Hepatocyte (in vitro differentiated cells): ENCODE data around the gene KRTAP10-3. TPM values are rescaled to one million over a fixed set of nuclear protein-coding genes. Genes with fewer than 3 reads are reported as not detected.

ENCODE experiments used
- DNase-seq: peaks from one replicate; pipeline ENCODE4 v3.0.0-alpha.2; 2016; ENCODE audit warnings: low spot score
- H2AFZ ChIP-seq: fragments of 200-600 bp; sonication (generic); 2 replicates; pipeline ENCODE4 v1.6.0; 2016; ENCODE audit warnings: antibody characterized with exemption, mild to moderate bottlenecking
- H3K27ac ChIP-seq: fragments of 200-600 bp; sonication (generic); 2 replicates; pipeline ENCODE4 v1.5.1; 2016; ENCODE audit warnings: mild to moderate bottlenecking
- H3K27me3 ChIP-seq: fragments of 200-600 bp; sonication (generic); 2 replicates; pipeline ENCODE4 v1.6.1; 2016
- H3K36me3 ChIP-seq: fragments of 200-600 bp; sonication (generic); replicated peaks from 2 replicates; pipeline ENCODE4 v1.5.1; 2016; ENCODE audit warnings: low read depth; ENCODE audit not compliant: insufficient read depth
- H3K4me1 ChIP-seq: fragments of 200-600 bp; sonication (generic); 2 replicates; pipeline ENCODE4 v1.5.1; 2016; ENCODE audit warnings: mild to moderate bottlenecking, moderate library complexity; ENCODE audit not compliant: insufficient read depth
- H3K4me2 ChIP-seq: fragments of 200-600 bp; sonication (generic); 2 replicates; pipeline ENCODE4 v1.6.0; 2016
- H3K4me3 ChIP-seq: fragments of 200-600 bp; sonication (generic); 2 replicates; pipeline ENCODE4 v1.5.1; 2016; ENCODE audit warnings: mild to moderate bottlenecking
- H3K79me2 ChIP-seq: fragments of 200-600 bp; sonication (generic); 2 replicates; pipeline ENCODE4 v1.6.0; 2017; ENCODE audit warnings: mild to moderate bottlenecking
- H3K9me2 ChIP-seq: fragments of 200-600 bp; sonication (generic); replicated peaks from 2 replicates; pipeline ENCODE4 v1.6.0; 2017; ENCODE audit warnings: mild to moderate bottlenecking; ENCODE audit not compliant: insufficient read depth
- H3K9me3 ChIP-seq: fragments of 200-600 bp; sonication (generic); 2 replicates; pipeline ENCODE4 v1.5.1; 2016; ENCODE audit warnings: low read depth, mild to moderate bottlenecking
- H4K20me1 ChIP-seq: fragments of 200-600 bp; sonication (generic); 2 replicates; pipeline ENCODE4 v1.6.0; 2016; ENCODE audit warnings: mild to moderate bottlenecking; ENCODE audit not compliant: insufficient read depth, poor library complexity, severe bottlenecking
- EZH2 ChIP-seq: fragments of 200-600 bp; sonication (generic); IDR thresholded peaks from 2 replicates; pipeline ENCODE4 v1.6.1; 2016; ENCODE audit warnings: antibody characterized with exemption, mild to moderate bottlenecking, borderline replicate concordance
- EZH2phosphoT487 ChIP-seq: fragments of 200-600 bp; sonication (generic); IDR thresholded peaks from one replicate; pipeline ENCODE4 v1.6.1; 2018; ENCODE audit warnings: antibody characterized with exemption, mild to moderate bottlenecking, low read depth, moderate library complexity; ENCODE audit not compliant: unreplicated experiment, severe bottlenecking
- WGBS: methylation state at CpG from one replicate; pipeline ENCODE4 v1.1.6; 2016; ENCODE audit warnings: low lambda C conversion rate; ENCODE audit errors: missing lambda C conversion rate; 5-methylcytosine and 5-hydroxymethylcytosine counted together
- polyA plus RNA-seq: library from polyadenylated mRNA; unstranded; fragments of >200 nt; fragmentation: Nextera tagmentation; extraction: Ambion mirVana; gene quantifications from 2 replicates; pipeline ENCODE4 v1.2.1, GENCODE V29; 2016
- total RNA-seq: library from RNA; depleted of rRNA; stranded (reverse); fragments of >200 nt; gene quantifications from 2 replicates; pipeline ENCODE4 v1.2.3, GENCODE V29; 2014
- TF ChIP-seq, protein P1 (sequence below): fragments of 200-600 bp; sonication (generic); IDR thresholded peaks from 2 replicates; pipeline ENCODE4 v1.5.1; 2016; ENCODE audit warnings: antibody characterized with exemption, mild to moderate bottlenecking; ENCODE audit not compliant: poor library complexity

KRTAP10-3 gene
- total and polyA plus RNA-seq, 2 experiments from 2014 or later, result not detected

- Histone ChIP-seq H3K9me3 (no peaks in the 10 kb centered on the region), H4K20me1 (no peaks in the 10 kb centered on the region), H2AFZ (no peak overlapping the region), H3K9me2 (no peaks in the 10 kb centered on the region), H3K4me2 (no peak overlapping the region), H3K27ac (no peak overlapping the region), H3K79me2 (no peaks in the 10 kb centered on the region), H3K36me3 (no peaks in the 10 kb centered on the region), H3K4me3 (no peak overlapping the region), H3K4me1 (peaks cover 3% of the 10 kb centered on the region), H3K27me3 (no peaks in the 10 kb centered on the region)
- TF ChIP-seq EZH2 (no peak), EZH2phosphoT487 (no peak)
- TF ChIP-seq, protein P1, sequence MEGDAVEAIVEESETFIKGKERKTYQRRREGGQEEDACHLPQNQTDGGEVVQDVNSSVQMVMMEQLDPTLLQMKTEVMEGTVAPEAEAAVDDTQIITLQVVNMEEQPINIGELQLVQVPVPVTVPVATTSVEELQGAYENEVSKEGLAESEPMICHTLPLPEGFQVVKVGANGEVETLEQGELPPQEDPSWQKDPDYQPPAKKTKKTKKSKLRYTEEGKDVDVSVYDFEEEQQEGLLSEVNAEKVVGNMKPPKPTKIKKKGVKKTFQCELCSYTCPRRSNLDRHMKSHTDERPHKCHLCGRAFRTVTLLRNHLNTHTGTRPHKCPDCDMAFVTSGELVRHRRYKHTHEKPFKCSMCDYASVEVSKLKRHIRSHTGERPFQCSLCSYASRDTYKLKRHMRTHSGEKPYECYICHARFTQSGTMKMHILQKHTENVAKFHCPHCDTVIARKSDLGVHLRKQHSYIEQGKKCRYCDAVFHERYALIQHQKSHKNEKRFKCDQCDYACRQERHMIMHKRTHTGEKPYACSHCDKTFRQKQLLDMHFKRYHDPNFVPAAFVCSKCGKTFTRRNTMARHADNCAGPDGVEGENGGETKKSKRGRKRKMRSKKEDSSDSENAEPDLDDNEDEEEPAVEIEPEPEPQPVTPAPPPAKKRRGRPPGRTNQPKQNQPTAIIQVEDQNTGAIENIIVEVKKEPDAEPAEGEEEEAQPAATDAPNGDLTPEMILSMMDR, result no peak
- WGBS, result 89% methylated on average over 15 of the region's 15 CpGs
- DNase-seq, result no peak
Observed at GRCh38 chr21:44572959-44573583, 14.5 kb upstream of the KRTAP10-3 start.

DNA sequence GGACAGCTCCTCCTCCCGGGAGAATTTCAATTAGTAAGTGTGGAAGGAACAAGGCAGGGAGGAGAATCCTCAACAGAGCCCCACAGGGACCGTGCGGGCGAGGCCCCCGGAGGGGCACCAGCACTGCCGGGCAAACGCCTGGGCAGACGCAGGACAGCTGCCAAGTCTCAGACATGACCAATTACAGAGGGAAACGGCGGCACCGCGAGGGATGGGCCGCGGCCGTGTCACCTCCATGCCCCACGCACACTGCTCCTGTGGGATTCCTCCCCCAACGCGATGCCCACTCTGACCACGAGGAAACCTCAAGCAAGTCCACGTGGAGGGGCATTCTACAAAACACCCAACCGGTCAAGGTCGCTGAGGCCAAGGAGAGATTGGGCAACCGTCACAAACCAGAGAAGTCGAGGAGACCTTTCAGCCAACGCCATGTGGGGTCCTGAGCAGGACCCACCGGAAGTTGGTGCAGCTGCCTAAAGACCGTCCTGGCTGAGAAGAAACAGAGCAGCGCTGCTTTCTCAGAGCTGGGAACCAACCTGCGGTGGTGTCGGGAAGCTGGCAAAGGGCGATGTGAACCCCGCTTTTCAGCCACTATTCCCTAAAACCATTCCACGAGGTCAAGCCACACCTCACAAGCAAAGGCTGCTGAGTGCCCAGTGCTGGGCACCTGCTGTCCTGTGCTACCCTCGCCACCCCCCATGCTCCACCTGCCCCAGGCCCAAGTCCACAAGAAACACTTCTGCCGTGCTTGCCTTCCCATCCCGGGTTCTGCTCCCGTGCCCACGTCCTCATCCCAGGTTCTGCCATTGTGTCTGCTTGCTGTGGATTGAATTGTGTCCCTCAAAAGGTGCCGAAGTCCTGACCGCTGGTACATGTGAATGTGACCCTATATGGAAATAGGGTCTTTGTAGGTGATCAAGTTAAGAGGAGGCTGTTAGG lies 13.5 kb upstream of the KRTAP10-3 start:
- WGBS, result 94% methylated on average over 40 of the region's 40 CpGs
- no peak for TF ChIP-seq EZH2phosphoT487
- TF ChIP-seq, protein P1, result no peak
- TF ChIP-seq EZH2, result no peak
- Histone ChIP-seq H3K36me3 (no peaks in the 10 kb centered on the region), H3K4me2 (no peak overlapping the region), H4K20me1 (no peaks in the 10 kb centered on the region), H3K4me1 (peaks cover 3% of the 10 kb centered on the region), H3K9me3 (no peaks in the 10 kb centered on the region), H3K4me3 (no peak overlapping the region), H3K79me2 (no peaks in the 10 kb centered on the region), H3K27ac (no peak overlapping the region), H3K9me2 (no peaks in the 10 kb centered on the region), H3K27me3 (no peaks in the 10 kb centered on the region), H2AFZ (no peak overlapping the region)
- no peak for DNase-seq

- no peaks in the 10 kb centered on the region for H3K9me3 ChIP-seq
- WGBS, result 76% methylated on average over 4 of the region's 4 CpGs
- no peak overlapping the region for H3K4me3 ChIP-seq
- TF ChIP-seq EZH2 (no peak), EZH2phosphoT487 (no peak)
- TF ChIP-seq, protein P1, result no peak
- no peak overlapping the region for H2AFZ ChIP-seq
- H4K20me1 ChIP-seq, result no peaks in the 10 kb centered on the region
- no peaks in the 10 kb centered on the region for H3K27me3 ChIP-seq
- no peaks in the 10 kb centered on the region for H3K9me2 ChIP-seq
- no peaks in the 10 kb centered on the region for H3K79me2 ChIP-seq
- H3K4me2 ChIP-seq, result no peak overlapping the region
- no peak overlapping the region for H3K27ac ChIP-seq
- H3K36me3 ChIP-seq, result no peaks in the 10 kb centered on the region
- DNase-seq, result no peak
- H3K4me1 ChIP-seq, result peaks cover 3% of the 10 kb centered on the region
Observed at GRCh38 chr21:44571296-44571695, 12.7 kb upstream of the KRTAP10-3 start.
